CD4-positive, alpha-beta T cell treated with Interleukin-21 for 1 hour (primary cell): ENCODE results near the gene SSH2.

Experiments used
- DNase-seq: peaks from one replicate; pipeline ENCODE4 v3.0.0-alpha.2; 2020

The SSH2 gene

DNA sequence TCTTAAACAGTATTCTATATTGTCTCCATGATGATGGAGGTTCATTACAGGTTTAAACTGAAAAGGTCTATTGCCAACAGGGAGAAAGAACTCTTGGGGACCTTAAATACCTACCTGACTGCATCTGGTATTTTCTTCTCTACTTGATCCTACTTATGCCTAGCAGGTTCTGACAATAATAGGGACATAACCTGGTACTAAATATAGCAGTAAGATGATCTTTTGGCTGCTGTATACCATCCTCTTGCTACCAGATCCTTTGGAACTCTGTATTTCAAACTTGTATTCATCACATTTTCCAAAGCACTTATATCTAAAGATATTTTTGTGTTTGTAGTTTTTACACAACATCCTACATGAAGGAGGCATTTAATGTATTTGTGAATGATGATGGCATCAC is 160.8 kb downstream of the SSH2 start:
- DNase-seq: no peak

DNA sequence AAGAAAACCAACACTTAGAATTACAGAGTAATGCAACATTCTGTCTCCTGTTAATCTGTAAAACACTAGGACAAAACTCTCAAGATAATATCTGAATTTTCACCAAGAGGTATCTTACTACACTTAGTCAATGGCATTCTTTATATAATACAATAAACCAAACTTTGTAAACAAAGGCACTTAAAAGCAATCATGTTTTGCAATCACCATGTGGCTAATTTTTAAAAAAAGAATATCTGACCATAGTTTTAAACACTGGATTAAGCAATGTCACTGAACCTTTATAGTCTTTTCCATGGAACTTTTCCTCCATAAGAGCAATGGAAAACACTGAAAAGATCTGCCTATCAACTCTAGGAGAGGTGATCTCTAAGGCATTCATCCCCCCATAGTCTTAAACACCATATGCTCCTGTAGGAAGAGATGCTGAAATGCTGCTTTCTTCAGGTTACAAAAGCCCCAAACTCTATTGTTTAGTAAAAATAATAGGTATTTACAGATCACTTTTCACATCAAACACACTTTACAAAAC is 163.2 kb downstream of the SSH2 start:
- no peak for DNase-seq

DNA sequence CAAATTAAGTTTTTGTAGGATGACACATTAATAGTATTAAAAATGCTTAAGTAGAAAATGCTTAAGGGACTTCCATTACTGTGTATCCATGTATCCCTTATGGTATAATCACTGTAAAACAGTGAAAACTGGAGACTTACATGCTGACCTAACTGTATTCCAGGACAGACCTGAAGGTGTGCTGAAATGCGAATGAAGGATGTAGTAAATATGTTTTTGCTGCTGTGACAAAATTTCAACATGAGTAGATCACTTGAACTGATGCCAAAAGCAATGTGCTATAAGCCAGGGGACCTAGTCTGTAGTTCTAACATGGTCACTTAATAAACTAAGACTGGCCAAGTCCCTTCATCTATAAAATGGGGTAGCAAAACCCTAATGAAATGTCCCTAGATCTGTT is 165.3 kb downstream of the SSH2 start:
- DNase-seq: no peak

DNA sequence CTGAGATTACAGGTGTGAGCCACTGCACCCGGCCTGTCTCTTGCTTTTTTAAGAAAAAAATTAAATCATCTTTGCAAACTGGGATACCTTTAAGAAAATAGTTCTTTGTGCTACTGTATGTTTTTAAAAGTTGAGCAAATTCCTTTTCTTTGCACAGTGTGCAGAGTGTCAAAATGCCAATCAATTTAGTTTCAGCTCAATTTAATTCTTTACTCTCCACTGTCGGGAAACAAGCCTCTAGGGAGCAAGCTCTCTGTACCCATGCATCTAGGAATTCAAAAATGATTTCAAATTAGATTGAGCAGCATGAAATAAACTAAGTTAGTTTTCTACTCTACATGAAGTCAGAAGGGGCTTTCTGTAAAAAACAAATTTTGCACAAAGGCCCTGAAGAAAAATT is 165.8 kb downstream of the SSH2 start:
- DNase-seq: no peak

- no peak for DNase-seq
Observed at GRCh38 chr17:29763273-29763672, 166.8 kb downstream of the SSH2 start.

- peak; percentile 92 for DNase-seq
Observed at GRCh38 chr17:29761040-29761761, 168.8 kb downstream of the SSH2 start.

DNA sequence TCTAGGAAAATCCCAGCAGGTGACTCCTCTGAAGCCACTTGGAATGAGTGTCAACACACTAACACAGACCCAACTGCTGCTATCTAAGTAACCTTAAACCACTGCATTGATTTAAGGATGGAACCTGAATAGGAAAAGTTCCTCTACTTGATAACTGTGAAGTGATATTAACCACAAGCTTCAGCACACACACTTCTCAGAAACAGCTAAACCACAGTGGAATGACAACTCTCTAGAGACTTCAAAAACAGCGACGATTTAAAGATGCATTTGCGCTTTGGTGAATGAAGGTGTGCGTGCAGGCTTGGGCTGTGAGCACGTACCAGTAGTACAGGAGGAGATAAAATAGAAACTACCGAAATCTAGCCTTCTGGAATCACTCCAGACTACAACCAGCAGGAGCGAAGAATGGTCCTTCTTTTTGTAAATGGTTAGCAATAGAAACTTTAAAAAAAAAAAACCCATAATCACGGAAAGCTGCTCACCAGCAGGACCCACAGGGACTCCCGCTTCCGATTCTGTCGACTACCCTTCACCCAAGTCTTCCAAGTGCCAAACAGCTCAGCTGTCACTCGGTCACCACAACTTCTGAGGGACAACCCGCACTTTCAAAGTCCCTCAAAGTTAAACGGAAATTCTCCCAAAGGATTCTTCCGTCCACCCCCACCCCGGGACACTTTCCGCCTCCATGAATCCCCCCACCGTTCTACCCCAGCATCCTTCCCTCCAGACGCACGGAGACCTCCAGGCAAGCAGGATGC is 169.6 kb downstream of the SSH2 start:
- peak; percentile 80 for DNase-seq

GRCh38 chr17:29758255-29758654 is 171.8 kb downstream of the SSH2 start:
- no peak for DNase-seq

- peak; percentile 24 for DNase-seq
Observed at GRCh38 chr17:29757788-29758187, 172.2 kb downstream of the SSH2 start.

GRCh38 chr17:29753845-29754439 is 176.1 kb downstream of the SSH2 start:
- DNase-seq: no peak

DNA sequence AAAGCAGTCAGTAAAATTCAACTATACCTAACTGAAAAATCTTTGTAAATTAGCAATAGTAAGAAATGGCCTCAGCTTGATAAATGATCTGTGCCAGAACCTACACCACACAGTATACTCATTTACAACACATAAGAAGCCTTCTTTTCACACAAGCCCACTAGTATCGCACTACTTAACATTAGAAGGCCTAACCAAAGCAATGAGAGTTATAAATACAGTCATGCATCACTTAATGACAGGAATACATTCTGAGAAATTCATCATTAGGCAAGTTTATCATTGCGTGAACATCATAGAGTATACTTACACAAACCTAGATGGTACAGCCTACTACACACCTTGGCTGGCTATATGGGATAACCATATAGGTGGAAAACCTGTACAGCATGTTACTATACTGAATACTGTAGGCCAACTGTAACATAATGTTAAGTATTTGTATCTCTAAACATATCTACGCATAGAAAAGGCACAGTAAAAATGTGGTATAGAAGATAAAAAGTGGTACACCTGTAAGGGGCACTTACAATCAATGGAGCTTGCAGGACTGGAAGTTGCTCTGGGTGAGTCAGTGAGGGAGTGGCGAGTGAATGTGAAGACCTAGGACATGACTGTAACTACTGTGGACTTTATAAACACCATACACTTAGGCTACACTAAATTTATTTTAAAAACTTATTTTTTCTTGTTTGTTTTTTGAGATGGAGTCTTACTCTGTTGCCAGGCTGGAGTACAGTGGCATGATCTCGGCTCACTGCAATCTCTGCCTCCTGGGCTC is 180.8 kb downstream of the SSH2 start:
- no peak for DNase-seq

- DNase-seq: no peak
Observed at GRCh38 chr17:29748400-29748799, 181.6 kb downstream of the SSH2 start.

DNA sequence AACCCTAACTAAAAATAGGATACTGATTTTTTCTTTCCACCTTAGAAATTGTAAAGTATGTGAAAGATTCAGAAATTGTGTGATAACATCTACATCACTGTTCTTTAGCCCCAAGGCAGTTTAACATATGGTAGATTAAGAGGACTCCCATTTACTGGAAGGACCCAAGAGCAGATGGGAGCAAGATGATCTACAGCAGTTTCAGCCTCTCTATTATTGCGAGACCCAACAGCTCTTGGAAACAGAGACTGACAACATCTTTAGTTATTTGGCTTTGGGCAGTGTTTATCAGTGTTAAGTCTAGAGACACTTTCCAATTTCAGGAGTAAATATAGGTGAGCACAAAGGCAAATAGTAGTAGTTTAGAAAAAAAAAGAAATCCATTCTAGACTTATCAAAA is 182.4 kb downstream of the SSH2 start:
- no peak for DNase-seq

DNA sequence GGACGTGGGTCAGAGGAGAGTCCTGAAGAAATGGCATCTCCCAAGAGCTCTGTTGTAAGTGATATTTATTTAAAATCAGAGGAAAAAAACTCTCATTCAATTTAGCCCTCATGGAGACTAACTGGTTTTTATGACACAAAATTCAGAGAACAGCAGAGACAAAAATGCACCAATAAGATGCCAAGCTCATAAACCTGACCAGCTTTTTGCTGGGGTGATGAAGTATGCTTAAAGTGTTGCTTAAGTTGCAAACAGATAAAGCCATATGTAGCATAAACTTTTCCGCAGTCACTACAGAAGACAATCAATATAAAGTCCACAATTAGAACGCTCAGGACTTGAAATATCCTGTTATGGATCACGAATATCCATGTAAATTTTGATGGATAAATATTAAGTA is 183.4 kb downstream of the SSH2 start:
- no peak for DNase-seq

DNA sequence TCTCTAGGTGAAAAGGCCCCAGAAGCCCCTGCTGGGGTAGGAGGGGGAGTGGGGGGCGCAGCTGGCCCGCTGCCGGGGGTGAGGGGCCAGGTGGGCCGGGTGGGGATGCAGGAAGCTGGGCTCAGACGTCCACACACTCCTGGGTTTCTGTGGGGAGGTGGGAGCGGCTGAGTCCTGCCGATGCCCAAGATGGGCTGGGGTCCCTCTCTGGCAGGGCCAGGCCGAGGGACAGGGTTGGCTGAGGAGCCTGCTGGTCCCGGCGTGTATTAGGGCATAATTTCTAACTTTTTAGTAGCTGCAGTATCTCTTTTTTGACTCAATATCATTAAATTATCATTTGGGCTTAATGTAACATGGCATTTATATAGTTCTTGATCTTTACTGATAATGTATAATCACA is 185.9 kb downstream of the SSH2 start:
- no peak for DNase-seq

- DNase-seq: no peak
Observed at GRCh38 chr17:29742210-29742513, 187.9 kb downstream of the SSH2 start.

- DNase-seq: no peak
Observed at GRCh38 chr17:29740017-29740416, 190.0 kb downstream of the SSH2 start.

- DNase-seq: no peak
Observed at GRCh38 chr17:29734640-29735039, 195.4 kb downstream of the SSH2 start.

GRCh38 chr17:29733166-29733565 is 196.9 kb downstream of the SSH2 start:
- no peak for DNase-seq

DNA sequence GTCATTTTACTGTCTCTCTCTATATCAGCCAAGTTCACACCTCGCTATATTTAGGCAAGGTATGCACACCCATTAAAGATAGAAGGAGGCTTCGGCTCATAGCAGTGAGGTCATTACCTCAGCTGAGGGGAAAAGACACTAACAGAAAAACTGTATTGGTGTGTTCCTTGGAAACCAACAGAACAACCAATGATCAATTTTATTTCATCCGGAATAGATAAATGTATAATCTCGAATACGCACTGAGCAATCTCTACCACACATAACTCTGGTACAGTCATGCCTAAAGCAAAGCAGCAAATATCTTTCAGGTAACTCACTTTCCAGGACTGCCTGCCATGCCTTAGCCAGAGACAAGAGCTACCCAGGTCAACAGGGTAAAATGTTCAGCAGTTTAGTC is 197.4 kb downstream of the SSH2 start:
- no peak for DNase-seq

DNA sequence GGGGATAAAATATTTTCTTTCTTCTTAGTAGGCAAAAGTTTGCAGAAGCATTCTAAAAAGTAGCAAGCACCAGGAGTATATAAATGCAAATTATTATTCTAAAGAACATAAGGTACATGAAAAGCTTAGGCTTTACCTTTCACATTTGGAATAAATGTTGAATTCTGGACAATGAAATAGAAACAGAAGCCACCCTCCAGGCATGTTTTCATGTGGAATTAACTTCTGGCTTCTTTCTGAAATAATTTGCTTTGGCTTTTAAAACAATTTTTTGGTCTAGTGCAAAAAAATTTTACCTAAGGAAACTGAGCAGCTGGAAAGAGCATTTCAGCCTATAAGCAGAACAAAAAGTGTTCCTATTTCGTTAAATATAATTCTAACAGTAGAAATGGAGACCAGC is 197.8 kb downstream of the SSH2 start:
- no peak for DNase-seq

- DNase-seq: no peak
Observed at GRCh38 chr17:29731589-29731929, 198.5 kb downstream of the SSH2 start.

DNA sequence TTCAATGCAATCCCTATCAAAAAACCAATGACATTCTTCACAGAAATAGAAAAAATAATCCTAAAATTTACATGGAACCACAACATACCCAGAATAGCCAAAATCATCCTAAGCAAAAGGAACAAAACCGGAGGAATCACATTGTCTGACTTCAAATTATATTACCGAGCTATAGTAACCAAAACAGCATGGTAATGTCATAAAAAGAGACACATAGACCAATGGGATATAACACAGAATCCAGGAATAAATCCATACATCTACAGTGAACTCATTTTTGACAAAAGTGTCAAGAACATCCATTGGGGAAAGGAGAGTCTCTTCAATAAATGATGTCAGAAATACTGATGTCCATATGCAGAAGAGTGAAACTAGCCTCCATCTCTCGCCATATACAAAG is 201.5 kb downstream of the SSH2 start:
- DNase-seq: no peak
